Prostate gland (tissue), 2 donors: ENCODE data around the gene CACNA1D. TPM values are rescaled to one million over a fixed set of nuclear protein-coding genes. Genes with fewer than 3 reads are reported as not detected.

Experiments used
- DNase-seq: peaks from one replicate; pipeline ENCODE4 v3.0.0-alpha.2; 2019; ENCODE audit warnings: low spot score
- H3K27ac ChIP-seq, 2 donors: fragments of 200-600 bp; sonication (generic); 2 replicates each; pipeline ENCODE4 v1.5.1; 2017 to 2019
- H3K27me3 ChIP-seq: fragments of 200-600 bp; sonication (generic); replicated peaks from 2 replicates; pipeline ENCODE4 v1.5.1; 2019; ENCODE audit not compliant: insufficient read depth
- H3K36me3 ChIP-seq, 2 donors: fragments of 200-600 bp; sonication (generic); 1 replicate in 1 of 2; 2 replicates in 1 of 2; pipeline versions ENCODE4 v1.5.1 to v1.8.1; 2017 to 2019
- H3K4me1 ChIP-seq: fragments of 200-600 bp; sonication (generic); replicated peaks from 2 replicates; pipeline ENCODE4 v1.5.1; 2019
- H3K4me3 ChIP-seq, 2 donors: fragments of 200-600 bp; sonication (generic); 2 replicates each; pipeline ENCODE4 v1.5.1; 2017 to 2019
- H3K9me3 ChIP-seq: fragments of 200-600 bp; sonication (generic); 2 replicates; pipeline ENCODE4 v1.5.1; 2017
- CTCF ChIP-seq, 4 experiments: fragments of 200-600 bp in 2 of 4; fragments of 450-650 bp in 2 of 4; sonication (generic) in 2 of 4; IDR thresholded peaks; 1 replicate in 3 of 4; 2 replicates in 1 of 4; pipeline ENCODE4 v1.5.1; 2016 to 2019; ENCODE audit warnings: antibody characterized with exemption in 4 of 4, mild to moderate bottlenecking in 2 of 4, moderate library complexity in 2 of 4
- POLR2A ChIP-seq: fragments of 450-650 bp; IDR thresholded peaks from one replicate; pipeline ENCODE4 v1.6.1; 2016; ENCODE audit warnings: antibody characterized with exemption, mild to moderate bottlenecking
- POLR2AphosphoS5 ChIP-seq: sonication (generic); formaldehyde crosslinking; IDR thresholded peaks from one replicate; pipeline ENCODE4 v1.6.1; 2017; ENCODE audit warnings: antibody characterized with exemption
- WGBS: methylation state at CpG from one replicate; pipeline ENCODE4 v1.1.5; 2018; 5-methylcytosine and 5-hydroxymethylcytosine counted together
- intact Hi-C: fragments of 100-400 bp; cut with DNase I; formaldehyde crosslinking; loops from one replicate; pipeline ENCODE4 v1.14.2; 2022
- total RNA-seq, 2 donors: library from RNA; depleted of rRNA; stranded (reverse); fragments of >200 nt; gene quantifications; one replicate each; pipeline ENCODE4 v1.1.0, GENCODE V29; 2016

CACNA1D gene
- total RNA-seq, 2 donors from 2014 or later = 15.5 to 45.1 TPM

- H3K36me3 ChIP-seq = no peaks in the 10 kb centered on the region
- H3K27ac ChIP-seq = peak overlapping the region; percentile 45 to 51
- H3K4me1 ChIP-seq = no peaks in the 10 kb centered on the region
- no peak for DNase-seq
- no peaks in the 10 kb centered on the region for H3K27me3 ChIP-seq
- H3K9me3 ChIP-seq = no peaks in the 10 kb centered on the region
- intact Hi-C loops = no loop called here
- WGBS = 6% methylated on average over 49 of the region's 57 CpGs
- TF ChIP-seq POLR2AphosphoS5 (no peak), CTCF (IDR thresholded peaks at IDR 0.05) (peak in 1 of 4 experiments; percentile 5), POLR2A (no peak)
- peak overlapping the region; percentile 38 to 46 for H3K4me3 ChIP-seq
These were observed 1.3 kb downstream of the CACNA1D start for GRCh38 chr3:53495520-53496391.

GRCh38 chr3:53496392-53496670 is 1.9 kb downstream of the CACNA1D start:
- peak overlapping the region in 1 of 2 donors; percentile 38 for H3K4me3 ChIP-seq
- H3K4me1 ChIP-seq = no peaks in the 10 kb centered on the region
- no peaks in the 10 kb centered on the region for H3K9me3 ChIP-seq
- 73% methylated on average over 2 of the region's 2 CpGs for WGBS
- no peak overlapping the region for H3K27ac ChIP-seq
- TF ChIP-seq POLR2A = no peak
- no peak for TF ChIP-seq POLR2AphosphoS5
- no peak for TF ChIP-seq CTCF (IDR thresholded peaks at IDR 0.05)
- intact Hi-C loops = no loop called here
- H3K36me3 ChIP-seq = no peaks in the 10 kb centered on the region
- no peaks in the 10 kb centered on the region for H3K27me3 ChIP-seq
- DNase-seq = no peak

- WGBS = 55% methylated on average over 5 of the region's 5 CpGs
These were observed 2.6 kb downstream of the CACNA1D start for GRCh38 chr3:53496984-53497383.

GRCh38 chr3:53498806-53499641 is 4.6 kb downstream of the CACNA1D start:
- Histone ChIP-seq H3K27me3 (no peaks in the 10 kb centered on the region), H3K9me3 (no peaks in the 10 kb centered on the region), H3K4me1 (no peaks in the 10 kb centered on the region), H3K36me3 (no peaks in the 10 kb centered on the region), H3K4me3 (no peak overlapping the region), H3K27ac (no peak overlapping the region)
- TF ChIP-seq POLR2AphosphoS5 = no peak
- TF ChIP-seq CTCF (IDR thresholded peaks at IDR 0.05) = no peak
- no peak for TF ChIP-seq POLR2A
- WGBS = 63% methylated on average over 8 of the region's 8 CpGs
- DNase-seq = no peak
- intact Hi-C loops = no loop called here

More at GRCh38 chr3:53496984-53497383, 2.6 kb downstream of the CACNA1D start:
- no peaks in the 10 kb centered on the region for H3K27me3 ChIP-seq
- H3K9me3 ChIP-seq = no peaks in the 10 kb centered on the region
- H3K27ac ChIP-seq = no peak overlapping the region
- no peak overlapping the region for H3K4me3 ChIP-seq
- no peak for DNase-seq
- H3K36me3 ChIP-seq = no peaks in the 10 kb centered on the region
- no peaks in the 10 kb centered on the region for H3K4me1 ChIP-seq
- TF ChIP-seq POLR2A = no peak
- no peak for TF ChIP-seq CTCF (IDR thresholded peaks at IDR 0.05)
- TF ChIP-seq POLR2AphosphoS5 = no peak
- intact Hi-C loops = no loop called here
